Caco-2 (cell line): ENCODE data around the gene COL13A1. TPM values are rescaled to one million over a fixed set of nuclear protein-coding genes. Genes with fewer than 3 reads are reported as not detected.

Source experiments
- BruUV-seq: library from RNA; stranded (reverse); fragments of 400-500 nt; replicated peaks from 2 replicates; lab custom pipeline; 2021; lab: Mats Ljungman, UMichigan
- CTCF ChIA-PET: fragments of 300-600 bp; sonication (Branson Sonifier 250); formaldehyde crosslinking; loops from one replicate; lab custom pipeline; 2022; ENCODE audit warnings: antibody characterized with exemption; lab: Charles Lee
- POLR2A ChIA-PET: fragments of 300-600 bp; sonication (Branson Sonifier 250); formaldehyde crosslinking; loops from one replicate; lab custom pipeline; 2022; ENCODE audit warnings: antibody characterized with exemption; lab: Charles Lee
- DNase-seq, 2 experiments: peaks; one replicate each; pipeline versions ENCODE4 v3.0.0 to v3.0.0-alpha.2; 2020 to 2022
- H3K27me3 ChIP-seq: replicated peaks from 2 replicates; pipeline ENCODE4 v1.6.0; 2011; ENCODE audit warnings: low read length; ENCODE audit not compliant: control insufficient read depth, insufficient read depth
- H3K36me3 ChIP-seq: 2 replicates; pipeline ENCODE4 v1.5.1; 2011; ENCODE audit warnings: low read length; ENCODE audit not compliant: control insufficient read depth, insufficient read depth
- H3K4me1 ChIP-seq: fragments of 250-450 bp; sonication (Bioruptor Pico); 2 replicates; pipeline ENCODE4 v1.5.1; 2020; ENCODE audit warnings: mild to moderate bottlenecking
- H3K4me3 ChIP-seq: 2 replicates; pipeline ENCODE4 v1.5.1; 2011; ENCODE audit warnings: low read depth, mild to moderate bottlenecking, control low read depth, low read length
- H3K9me3 ChIP-seq: fragments of 250-450 bp; sonication (Bioruptor Pico); 2 replicates; pipeline ENCODE4 v1.5.1; 2020; ENCODE audit warnings: mild to moderate bottlenecking, moderate library complexity
- H3K27ac Mint-ChIP-seq: one replicate; pipeline ENCODE4 v1.8.0; 2022; ENCODE audit warnings: mixed read lengths; ENCODE audit not compliant: unreplicated experiment
- H3K27me3 Mint-ChIP-seq: one replicate; pipeline ENCODE4 v1.8.0; 2022; ENCODE audit warnings: mixed read lengths; ENCODE audit not compliant: insufficient read depth, unreplicated experiment
- H3K36me3 Mint-ChIP-seq: one replicate; pipeline ENCODE4 v1.8.0; 2022; ENCODE audit warnings: mild to moderate bottlenecking, mixed read lengths; ENCODE audit not compliant: insufficient read depth, unreplicated experiment
- H3K4me1 Mint-ChIP-seq: one replicate; pipeline ENCODE4 v1.8.0; 2022; ENCODE audit warnings: low read depth, mixed read lengths; ENCODE audit not compliant: unreplicated experiment
- H3K4me3 Mint-ChIP-seq: one replicate; pipeline ENCODE4 v1.8.0; 2022; ENCODE audit warnings: mild to moderate bottlenecking, moderate library complexity, mixed read lengths; ENCODE audit not compliant: unreplicated experiment
- H3K9me3 Mint-ChIP-seq: one replicate; pipeline ENCODE4 v1.8.0; 2022; ENCODE audit warnings: mixed read lengths; ENCODE audit not compliant: unreplicated experiment
- CTCF ChIP-seq, 2 experiments: fragments of 200-600 bp in 1 of 2; IDR thresholded peaks; 1 replicate in 1 of 2; 2 replicates in 1 of 2; pipeline versions ENCODE4 v1.5.1 to v1.8.0; 2011 to 2022; ENCODE audit warnings: antibody characterized with exemption in 1 of 2, control low read depth in 1 of 2, inconsistent platforms in 1 of 2, low read depth in 1 of 2, low read length in 1 of 2, mild to moderate bottlenecking in 1 of 2, moderate library complexity in 1 of 2; ENCODE audit not compliant: insufficient read depth in 1 of 2, severe bottlenecking in 1 of 2, unreplicated experiment in 1 of 2
- intact Hi-C: fragments of 100-400 bp; cut with micrococcal nuclease; formaldehyde crosslinking; loops from one replicate; pipeline ENCODE4 v1.10.0; 2022; ENCODE audit not compliant: unreplicated experiment
- total RNA-seq: library from RNA; stranded (reverse); gene quantifications from 2 replicates; pipeline ENCODE4 v1.2.3, GENCODE V29; 2022

COL13A1 gene
- total RNA-seq, 1 experiment from 2014 or later = not detected

GRCh38 chr10:69850440-69850839 lies 48.7 kb downstream of the COL13A1 start:
- POLR2A ChIA-PET = no interaction called here
- intact Hi-C loops = no loop called here
- DNase-seq = no peak
- no peaks in the 10 kb centered on the region for H3K36me3 Mint-ChIP-seq
- H3K36me3 ChIP-seq = no peaks in the 10 kb centered on the region
- H3K9me3 Mint-ChIP-seq = no peaks in the 10 kb centered on the region
- no peak overlapping the region for H3K27ac Mint-ChIP-seq
- no peaks in the 10 kb centered on the region for H3K4me1 Mint-ChIP-seq
- TF ChIP-seq CTCF (IDR thresholded peaks at IDR 0.05; ENCODE audit: insufficient read depth in 1 of 2, low read depth in 1 of 2, low read length in 1 of 2, severe bottlenecking in 1 of 2, unreplicated experiment in 1 of 2) = no peak
- no peak overlapping the region for H3K4me3 ChIP-seq
- H3K9me3 ChIP-seq = no peaks in the 10 kb centered on the region
- BruUV-seq = no TSS peak
- H3K4me1 ChIP-seq = no peaks in the 10 kb centered on the region
- CTCF ChIA-PET = no interaction called here
- H3K27me3 Mint-ChIP-seq = peaks cover 26% of the 10 kb centered on the region
- peaks cover 2% of the 10 kb centered on the region; the same call in 1 of the 2 replicates for H3K27me3 ChIP-seq
- H3K4me3 Mint-ChIP-seq = no peak overlapping the region

GRCh38 chr10:69851306-69851705 lies 49.6 kb downstream of the COL13A1 start:
- Mint-ChIP-seq H3K9me3 (no peaks in the 10 kb centered on the region), H3K4me1 (no peaks in the 10 kb centered on the region), H3K36me3 (no peaks in the 10 kb centered on the region), H3K27me3 (peaks cover 27% of the 10 kb centered on the region), H3K4me3 (no peak overlapping the region), H3K27ac (no peak overlapping the region)
- POLR2A ChIA-PET = no interaction called here
- no peak for DNase-seq
- H3K27me3 ChIP-seq = peaks cover 2% of the 10 kb centered on the region; the same call in 1 of the 2 replicates
- H3K36me3 ChIP-seq = no peaks in the 10 kb centered on the region
- H3K4me3 ChIP-seq = no peak overlapping the region
- BruUV-seq = no TSS peak
- no peaks in the 10 kb centered on the region for H3K4me1 ChIP-seq
- no peak for TF ChIP-seq CTCF (IDR thresholded peaks at IDR 0.05; ENCODE audit: insufficient read depth in 1 of 2, low read depth in 1 of 2, low read length in 1 of 2, severe bottlenecking in 1 of 2, unreplicated experiment in 1 of 2)
- H3K9me3 ChIP-seq = no peaks in the 10 kb centered on the region
- CTCF ChIA-PET = no interaction called here
- intact Hi-C loops = no loop called here

GRCh38 chr10:69853064-69853463 lies 51.4 kb downstream of the COL13A1 start:
- H3K4me1 Mint-ChIP-seq = no peaks in the 10 kb centered on the region
- no peaks in the 10 kb centered on the region for H3K9me3 Mint-ChIP-seq
- ChIA-PET POLR2A (no interaction called here), CTCF (no interaction called here)
- DNase-seq = no peak
- intact Hi-C loops = loop anchor here (1.0 kb wide), 1 partner anchor 8 kb away; no protein-coding TSS in a partner anchor
- H3K4me3 Mint-ChIP-seq = no peak overlapping the region
- Histone ChIP-seq H3K9me3 (no peaks in the 10 kb centered on the region), H3K4me1 (no peaks in the 10 kb centered on the region), H3K27me3 (peaks cover 2% of the 10 kb centered on the region; the same call in 1 of the 2 replicates), H3K4me3 (no peak overlapping the region), H3K36me3 (no peaks in the 10 kb centered on the region)
- no peak for TF ChIP-seq CTCF (IDR thresholded peaks at IDR 0.05; ENCODE audit: insufficient read depth in 1 of 2, low read depth in 1 of 2, low read length in 1 of 2, severe bottlenecking in 1 of 2, unreplicated experiment in 1 of 2)
- no peak overlapping the region for H3K27ac Mint-ChIP-seq
- peaks cover 22% of the 10 kb centered on the region for H3K27me3 Mint-ChIP-seq
- no peaks in the 10 kb centered on the region for H3K36me3 Mint-ChIP-seq
- no TSS peak for BruUV-seq
